ENCODE data around the gene TKTL1.

- TF ChIP-seq CTCF (IDR thresholded peaks at IDR 0.05) (no peak), POLR2A (IDR thresholded peaks at IDR 0.05) (no peak)
Measured at GRCh38 chrX:154367474-154368308, 72.1 kb downstream of the TKTL1 start.
